ENCODE data around the gene GRM8.

The GRM8 gene

GRCh38 chr7:126804604-126805003, 448.1 kb downstream of the GRM8 start:
- DNase-seq, result no peak

GRCh38 chr7:126803990-126804389, 448.8 kb downstream of the GRM8 start:
- DNase-seq, result no peak

GRCh38 chr7:126803060-126803665, 449.6 kb downstream of the GRM8 start:
- peak; percentile 43 to 44 for DNase-seq

GRCh38 chr7:126801733-126802132, 451.0 kb downstream of the GRM8 start:
- DNase-seq, result no peak

GRCh38 chr7:126799541-126799940, 453.2 kb downstream of the GRM8 start:
- no peak for DNase-seq

GRCh38 chr7:126792521-126792920, 460.2 kb downstream of the GRM8 start:
- no peak for DNase-seq

- DNase-seq, result no peak
These were observed 461.4 kb downstream of the GRM8 start for GRCh38 chr7:126791306-126791705.

GRCh38 chr7:126790763-126791162, 462.0 kb downstream of the GRM8 start:
- DNase-seq, result no peak

- no peak for DNase-seq
These were observed 469.1 kb downstream of the GRM8 start for GRCh38 chr7:126783613-126784012.

GRCh38 chr7:126780993-126781392, 471.7 kb downstream of the GRM8 start:
- DNase-seq, result no peak

- DNase-seq, result no peak
These were observed 474.6 kb downstream of the GRM8 start for GRCh38 chr7:126778101-126778500.

- DNase-seq, result no peak
These were observed 476.2 kb downstream of the GRM8 start for GRCh38 chr7:126776498-126776897.

GRCh38 chr7:126774077-126774476, 478.7 kb downstream of the GRM8 start:
- DNase-seq, result no peak

- no peak for DNase-seq
These were observed 483.9 kb downstream of the GRM8 start for GRCh38 chr7:126768836-126769235.

GRCh38 chr7:126760914-126761577, 491.7 kb downstream of the GRM8 start:
- no peak for DNase-seq

- no peak for DNase-seq
These were observed 497.4 kb downstream of the GRM8 start for GRCh38 chr7:126755381-126755780.

GRCh38 chr7:126750207-126750911, 502.4 kb downstream of the GRM8 start:
- no peak for DNase-seq

GRCh38 chr7:126728967-126729366, 523.8 kb downstream of the GRM8 start:
- no peak for DNase-seq

GRCh38 chr7:126727930-126728391, 524.8 kb downstream of the GRM8 start:
- DNase-seq, result no peak

- no peak for DNase-seq
These were observed 528.7 kb downstream of the GRM8 start for GRCh38 chr7:126723966-126724544.

- DNase-seq, result no peak
These were observed 532.5 kb downstream of the GRM8 start for GRCh38 chr7:126720232-126720631.

GRCh38 chr7:126718419-126718818, 534.3 kb downstream of the GRM8 start:
- DNase-seq, result no peak

GRCh38 chr7:126716321-126716720, 536.4 kb downstream of the GRM8 start:
- DNase-seq, result no peak

GRCh38 chr7:126715076-126715475, 537.7 kb downstream of the GRM8 start:
- no peak for DNase-seq

All from AML-193 (cell line).